H1 (cell line): ENCODE results near the gene METTL8. TPM values are rescaled to one million over a fixed set of nuclear protein-coding genes. Genes with fewer than 3 reads are reported as not detected.

Experiments used
- CTCF ChIA-PET: fragments of 300-600 bp; sonication (Branson Sonifier 250); formaldehyde crosslinking; loops from one replicate; lab custom pipeline; 2021; ENCODE audit not compliant: partially characterized antibody; lab: Charles Lee
- POLR2A ChIA-PET: fragments of 300-600 bp; sonication (Branson Sonifier 250); formaldehyde crosslinking; loops from one replicate; lab custom pipeline; 2021; ENCODE audit warnings: inconsistent platforms; ENCODE audit not compliant: partially characterized antibody; lab: Charles Lee
- DNase-seq, 2 experiments: peaks; one replicate each; pipeline versions ENCODE4 v3.0.0 to v3.0.0-alpha.2; 2010 to 2022; ENCODE audit warnings: low spot score in 2 of 2, low read depth in 1 of 2, mixed read lengths in 1 of 2
- FAIRE-seq: peaks from 2 replicates; lab custom pipeline; 2011; peaks lifted over from hg19 to GRCh38; lab: Jason Lieb, UNC
- H2AFZ ChIP-seq: 2 replicates; pipeline ENCODE4 v1.8.1; 2012; ENCODE audit warnings: low read length, inconsistent platforms
- H2AK5ac ChIP-seq: 2 replicates; pipeline ENCODE4 v1.6.1; 2013; ENCODE audit warnings: low read depth, low read length
- H2BK120ac ChIP-seq: replicated peaks from 2 replicates; pipeline ENCODE3; 2013; ENCODE audit warnings: low read depth, low read length, inconsistent platforms
- H2BK12ac ChIP-seq: 2 replicates; pipeline ENCODE4 v1.6.1; 2013; ENCODE audit warnings: low read depth, low read length
- H2BK15ac ChIP-seq: 2 replicates; pipeline ENCODE4 v1.6.1; 2013; ENCODE audit warnings: low read length
- H2BK20ac ChIP-seq: 2 replicates; pipeline ENCODE4 v1.6.1; 2013; ENCODE audit warnings: low read length
- H2BK5ac ChIP-seq: 2 replicates; pipeline ENCODE4 v1.6.1; 2013; ENCODE audit warnings: low read depth, low read length
- H3K14ac ChIP-seq: 2 replicates; pipeline ENCODE4 v1.6.1; 2013; ENCODE audit warnings: inconsistent platforms; ENCODE audit not compliant: insufficient read length
- H3K18ac ChIP-seq: 2 replicates; pipeline ENCODE4 v1.6.1; 2013; ENCODE audit warnings: low read length; ENCODE audit errors: extremely low read depth
- H3K23ac ChIP-seq: 2 replicates; pipeline ENCODE4 v1.6.1; 2013; ENCODE audit warnings: inconsistent platforms; ENCODE audit not compliant: insufficient read length
- H3K23me2 ChIP-seq: 2 replicates; pipeline ENCODE4 v1.6.1; 2013; ENCODE audit warnings: low read depth, low read length
- H3K27ac ChIP-seq: 2 replicates; pipeline ENCODE4 v1.6.1; 2011; ENCODE audit warnings: low read depth, low read length, inconsistent platforms
- H3K27me3 ChIP-seq, 4 experiments: replicated peaks in 1 of 4; 1 replicate in 1 of 4; 2 replicates in 3 of 4; pipeline versions ENCODE4 v1.6.1 to v1.8.1; 2011 to 2013; ENCODE audit warnings: low read length in 3 of 4, mild to moderate bottlenecking in 3 of 4, inconsistent platforms in 2 of 4, mixed read lengths in 2 of 4, moderate library complexity in 1 of 4; ENCODE audit not compliant: control insufficient read depth in 3 of 4, insufficient read depth in 3 of 4; ENCODE audit errors: extremely low read depth in 1 of 4
- H3K36me3 ChIP-seq, 4 experiments: 2 replicates each; pipeline versions ENCODE4 v1.6.1 to v1.8.1; 2011 to 2013; ENCODE audit warnings: mild to moderate bottlenecking in 4 of 4, low read length in 3 of 4, moderate library complexity in 2 of 4, control low read depth in 1 of 4, inconsistent platforms in 1 of 4; ENCODE audit not compliant: insufficient read depth in 4 of 4, control insufficient read depth in 2 of 4
- H3K4ac ChIP-seq: replicated peaks from 2 replicates; pipeline ENCODE3; 2013; ENCODE audit warnings: low read length, low read depth, mixed read lengths, inconsistent platforms; ENCODE audit not compliant: insufficient read length
- H3K4me1 ChIP-seq, 4 experiments: replicated peaks in 1 of 4; 1 replicate in 1 of 4; 2 replicates in 3 of 4; pipeline versions ENCODE4 v1.6.1 to v1.8.1; 2011 to 2013; ENCODE audit warnings: low read length in 3 of 4, inconsistent platforms in 2 of 4, mixed read lengths in 1 of 4; ENCODE audit not compliant: insufficient read depth in 4 of 4, control insufficient read depth in 3 of 4
- H3K4me2 ChIP-seq, 2 experiments: 2 replicates each; pipeline versions ENCODE4 v1.6.1 to v1.8.1; 2011 to 2013; ENCODE audit warnings: low read depth in 2 of 2, low read length in 2 of 2, control low read depth in 1 of 2, inconsistent platforms in 1 of 2, mild to moderate bottlenecking in 1 of 2; ENCODE audit not compliant: insufficient read depth in 1 of 2
- H3K4me3 ChIP-seq, 4 experiments: fragments of 200-600, 300-600 bp in 1 of 4; sonication (generic), shearing (Covaris generic), sonication (Bioruptor Twin) in 1 of 4; 2 replicates each; pipeline versions ENCODE4 v1.5.1 to v1.8.1; 2011 to 2016; ENCODE audit warnings: low read length in 4 of 4, low read depth in 3 of 4, control low read depth in 2 of 4, inconsistent platforms in 2 of 4, mild to moderate bottlenecking in 2 of 4, mixed read lengths in 1 of 4, moderate library complexity in 1 of 4; ENCODE audit not compliant: insufficient read depth in 2 of 4; ENCODE audit errors: extremely low read depth in 1 of 4
- H3K56ac ChIP-seq: replicated peaks from 2 replicates; pipeline ENCODE3; 2013; ENCODE audit warnings: low read depth, mild to moderate bottlenecking, mixed read lengths, low read length, inconsistent platforms; ENCODE audit not compliant: insufficient read length
- H3K79me1 ChIP-seq: 2 replicates; pipeline ENCODE4 v1.6.1; 2013; ENCODE audit warnings: low read depth, low read length, control low read depth
- H3K79me2 ChIP-seq, 2 experiments: 2 replicates each; pipeline versions ENCODE4 v1.6.1 to v1.8.1; 2012 to 2013; ENCODE audit warnings: low read length in 2 of 2, mild to moderate bottlenecking in 2 of 2, inconsistent platforms in 1 of 2; ENCODE audit not compliant: insufficient read depth in 2 of 2, control insufficient read depth in 1 of 2
- H3K9ac ChIP-seq, 4 experiments: replicated peaks in 1 of 4; 1 replicate in 1 of 4; 2 replicates in 3 of 4; pipeline versions ENCODE4 v1.6.1 to v1.8.1; 2011 to 2013; ENCODE audit warnings: low read depth in 3 of 4, low read length in 3 of 4, control low read depth in 2 of 4, mild to moderate bottlenecking in 2 of 4, moderate library complexity in 2 of 4, inconsistent platforms in 1 of 4; ENCODE audit errors: extremely low read depth in 1 of 4
- H3K9me3 ChIP-seq, 2 experiments: 2 replicates each; pipeline versions ENCODE4 v1.6.1 to v1.8.1; 2012 to 2013; ENCODE audit warnings: mild to moderate bottlenecking in 2 of 2, moderate library complexity in 2 of 2, control low read depth in 1 of 2, inconsistent platforms in 1 of 2, low read depth in 1 of 2, low read length in 1 of 2, mixed read lengths in 1 of 2; ENCODE audit not compliant: insufficient read depth in 2 of 2
- H4K20me1 ChIP-seq, 2 experiments: replicated peaks in 1 of 2; 2 replicates each; pipeline versions ENCODE3 to v1.8.1; 2011 to 2013; ENCODE audit warnings: inconsistent platforms in 2 of 2, low read length in 2 of 2, mild to moderate bottlenecking in 1 of 2; ENCODE audit not compliant: insufficient read depth in 2 of 2, control insufficient read depth in 1 of 2
- H4K5ac ChIP-seq: 2 replicates; pipeline ENCODE4 v1.6.1; 2013; ENCODE audit warnings: low read length, low read depth, mixed read lengths, inconsistent platforms; ENCODE audit not compliant: insufficient read length
- H4K8ac ChIP-seq: 2 replicates; pipeline ENCODE4 v1.8.0; 2013; ENCODE audit warnings: mild to moderate bottlenecking, moderate library complexity, low read length, inconsistent platforms; ENCODE audit not compliant: insufficient read depth; ENCODE audit errors: extremely low read depth
- H4K91ac ChIP-seq: replicated peaks from 2 replicates; pipeline ENCODE3; 2013; ENCODE audit warnings: low read length, mixed read lengths, inconsistent platforms; ENCODE audit not compliant: insufficient read length
- CTBP2 ChIP-seq: IDR thresholded peaks from 2 replicates; pipeline ENCODE4 v1.7.0; 2011; ENCODE audit warnings: borderline replicate concordance, mild to moderate bottlenecking, moderate library complexity, mixed read lengths, low read length; ENCODE audit not compliant: insufficient read depth, insufficient read length
- EZH2 ChIP-seq: fragments of 200-600 bp; sonication (generic); IDR thresholded peaks from 2 replicates; pipeline ENCODE4 v1.7.1; 2012; ENCODE audit warnings: low read depth, mild to moderate bottlenecking, moderate library complexity, low read length, inconsistent platforms; ENCODE audit not compliant: severe bottlenecking
- HDAC2 ChIP-seq, 2 experiments: fragments of 300-600 bp in 1 of 2; sonication (generic) in 1 of 2; IDR thresholded peaks; 2 replicates each; pipeline ENCODE4 v1.6.1; 2011 to 2012; ENCODE audit warnings: low read depth in 2 of 2, low read length in 2 of 2, mild to moderate bottlenecking in 2 of 2, moderate library complexity in 2 of 2, borderline replicate concordance in 1 of 2, inconsistent platforms in 1 of 2
- NANOG ChIP-seq: IDR thresholded peaks from 2 replicates; pipeline ENCODE4 v1.6.1; 2011; ENCODE audit warnings: low read length, low read depth, mild to moderate bottlenecking, inconsistent platforms; ENCODE audit not compliant: insufficient read depth, poor library complexity, severe bottlenecking
- POLR2A ChIP-seq, 2 experiments: IDR thresholded peaks; 1 replicate in 1 of 2; 2 replicates in 1 of 2; pipeline ENCODE4 v1.6.1; 2011; ENCODE audit warnings: low read depth in 2 of 2, low read length in 2 of 2, mild to moderate bottlenecking in 2 of 2; ENCODE audit errors: control extremely low read depth in 1 of 2
- SUZ12 ChIP-seq: fragments of 200-600 bp; sonication (generic); IDR thresholded peaks from 2 replicates; pipeline ENCODE4 v1.6.1; 2012; ENCODE audit warnings: mild to moderate bottlenecking, inconsistent platforms, low read length, moderate library complexity, mixed read lengths
- TAF1 ChIP-seq: IDR thresholded peaks from 2 replicates; pipeline ENCODE4 v1.6.1; 2011; ENCODE audit warnings: mild to moderate bottlenecking, low read depth, low read length
- TBP ChIP-seq: IDR thresholded peaks from 2 replicates; pipeline ENCODE4 v1.6.1; 2011; ENCODE audit warnings: low read depth, low read length, improper control_type of control experiment
- TEAD4 ChIP-seq: IDR thresholded peaks from 2 replicates; pipeline ENCODE4 v1.6.1; 2012; ENCODE audit warnings: low read depth, low read length, inconsistent platforms, mixed read lengths
- YY1 ChIP-seq: IDR thresholded peaks from 2 replicates; pipeline ENCODE4 v1.6.1; 2011; ENCODE audit warnings: low read depth, mild to moderate bottlenecking, low read length
- WGBS, 2 experiments: shearing (Covaris generic) in 1 of 2; methylation state at CpG; one replicate each; pipeline versions ENCODE4 v1.1.6 to v1.1.7; 2013 to 2015; ENCODE audit warnings: low lambda C conversion rate in 2 of 2, mixed read lengths in 2 of 2, inconsistent platforms in 1 of 2, low coverage in 1 of 2, missing lambda C conversion rate in 1 of 2; ENCODE audit not compliant: insufficient replicate concordance in 2 of 2, insufficient coverage in 1 of 2, insufficient read length in 1 of 2; ENCODE audit errors: extremely low coverage in 1 of 2, missing lambda C conversion rate in 1 of 2; 5-methylcytosine and 5-hydroxymethylcytosine counted together
- polyA plus RNA-seq, 7 experiments: library from polyadenylated mRNA; depleted of rRNA in 3 of 7; stranded (reverse) in 5 of 7; unstranded in 2 of 7; fragments of >200 nt in 5 of 7; fragments of 200-250 nt in 2 of 7; gene quantifications; 1 replicate in 5 of 7; 2 replicates in 1 of 7; 4 replicates in 1 of 7; pipeline versions ENCODE4 v1.2.1 to v1.2.3, GENCODE V29; 2011 to 2013; ENCODE audit warnings: missing spikeins in 2 of 7, mixed read lengths in 2 of 7
- total RNA-seq: library from RNA; stranded (reverse); fragmentation: NEBNext Ultra II Directional; extraction: Animal tissue kit (Norgen Biotek cat#: 25700); gene quantifications from 2 replicates; pipeline ENCODE4 v1.2.1, GENCODE V29; 2021
- TF ChIP-seq, protein P1 (sequence below): IDR thresholded peaks from 2 replicates; pipeline ENCODE4 v1.6.1; 2012; ENCODE audit warnings: inconsistent platforms

Gene METTL8
- total and polyA plus RNA-seq, 2 of the 8 experiments (the other 6 are each of a cell fraction or from before 2014, with no cell fraction given), result 17.6 to 79.7 TPM

GRCh38 chr2:171316755-171317337 is 116.9 kb downstream of the METTL8 start:
- no peak overlapping the region for H3K23ac ChIP-seq
- no peaks in the 10 kb centered on the region for H3K27me3 ChIP-seq
- H3K79me1 ChIP-seq, result no peaks in the 10 kb centered on the region
- peak in 1 of 2 experiments; percentile 52 for DNase-seq
- H3K4me1 ChIP-seq, result peaks cover 22 to 51% (median 41%) of the 10 kb centered on the region in 4 experiments
- H3K79me2 ChIP-seq, result no peaks in the 10 kb centered on the region
- H4K8ac ChIP-seq, result no peak overlapping the region
- no peak overlapping the region for H2AFZ ChIP-seq
- peak overlapping the region; percentile 97 for H3K56ac ChIP-seq
- H2BK12ac ChIP-seq, result peak overlapping the region; percentile 98
- peak overlapping the region in 2 of 4 experiments; percentile 4 to 36; a peak in 4 of 7 replicates for H3K9ac ChIP-seq
- H2AK5ac ChIP-seq, result peak overlapping the region; percentile 57
- peak overlapping the region; percentile 99 for H3K18ac ChIP-seq
- POLR2A ChIA-PET, result interaction anchor here (0.7 to 6.1 kb wide), 15 partner anchors 11 to 497 kb away, joined by 3 to 42 read pairs (median 4); partner anchors contain the start of genes DCAF17 and METTL8
- peak overlapping the region; percentile 99 for H3K4ac ChIP-seq
- CTCF ChIA-PET, result interaction anchor here (0.6 to 2.2 kb wide), 4 partner anchors 10 to 230 kb away, joined by 3 to 10 read pairs (median 6); no protein-coding TSS in a partner anchor
- 10% methylated on average over 7 of the region's 7 CpGs; no CpG with 5 or more reads in 1 of the 2 experiments for WGBS, 2 experiments
- H4K5ac ChIP-seq, result peak overlapping the region; percentile 97
- no peak overlapping the region; the same call in 1 of the 2 replicates for H2BK15ac ChIP-seq
- H2BK5ac ChIP-seq, result peak overlapping the region; percentile 97
- peaks cover 0 to 9% (median 2%) of the 10 kb centered on the region in 4 experiments; a peak in 3 of 8 replicates for H3K36me3 ChIP-seq
- peak overlapping the region; percentile 99 for H4K91ac ChIP-seq
- peak overlapping the region; percentile 91 for H3K27ac ChIP-seq
- no peaks in the 10 kb centered on the region for H3K23me2 ChIP-seq
- peak overlapping the region; percentile 54 to 67 for H3K4me2 ChIP-seq
- H2BK20ac ChIP-seq, result peak overlapping the region; percentile 100
- H4K20me1 ChIP-seq, result no peaks in the 10 kb centered on the region
- peak overlapping the region; percentile 99 for H2BK120ac ChIP-seq
- peaks cover 12 to 19% of the 10 kb centered on the region in 2 experiments for H3K9me3 ChIP-seq
- peak overlapping the region in 1 of 4 experiments; percentile 31; a peak in 1 of 8 replicates for H3K4me3 ChIP-seq
- FAIRE-seq, result no peak
- H3K14ac ChIP-seq, result peak overlapping the region; percentile 2
- TF ChIP-seq, protein P1, sequence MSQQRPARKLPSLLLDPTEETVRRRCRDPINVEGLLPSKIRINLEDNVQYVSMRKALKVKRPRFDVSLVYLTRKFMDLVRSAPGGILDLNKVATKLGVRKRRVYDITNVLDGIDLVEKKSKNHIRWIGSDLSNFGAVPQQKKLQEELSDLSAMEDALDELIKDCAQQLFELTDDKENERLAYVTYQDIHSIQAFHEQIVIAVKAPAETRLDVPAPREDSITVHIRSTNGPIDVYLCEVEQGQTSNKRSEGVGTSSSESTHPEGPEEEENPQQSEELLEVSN, result no peak
- TF ChIP-seq CTBP2, result no peak
- peak; percentile 33; the same call in 1 of the 2 replicates for TF ChIP-seq TAF1
- no peak for TF ChIP-seq NANOG
- no peak for TF ChIP-seq EZH2
- 0 out of 2 replicates have a peak, but pooled peaks have one; percentile 17 for TF ChIP-seq YY1
- peak; percentile 39; the same call in 1 of the 2 replicates for TF ChIP-seq TEAD4
- no peak for TF ChIP-seq HDAC2 (IDR thresholded peaks at IDR 0.05; ENCODE audit: borderline replicate concordance in 1 of 2, low read depth in 2 of 2, low read length in 2 of 2)
- TF ChIP-seq TBP, result 0 out of 2 replicates have a peak, but pooled peaks have one; percentile 21
- no peak for TF ChIP-seq SUZ12
- peak in 1 of 2 experiments; percentile 59; a peak in 2 of 3 replicates for TF ChIP-seq POLR2A (IDR thresholded peaks at IDR 0.05; ENCODE audit: control extremely low read depth in 1 of 2, low read depth in 2 of 2, low read length in 2 of 2)
